Measurements from ENCODE around the gene LMBRD2. TPM values are rescaled to one million over a fixed set of nuclear protein-coding genes. Genes with fewer than 3 reads are reported as not detected.
A peak's percentile ranks its signal among the peaks of the same experiment; 100 is the strongest.

Gene LMBRD2
- total and polyA plus RNA-seq, 2 experiments from 2014 or later, result 4.4 to 6.2 TPM

DNA sequence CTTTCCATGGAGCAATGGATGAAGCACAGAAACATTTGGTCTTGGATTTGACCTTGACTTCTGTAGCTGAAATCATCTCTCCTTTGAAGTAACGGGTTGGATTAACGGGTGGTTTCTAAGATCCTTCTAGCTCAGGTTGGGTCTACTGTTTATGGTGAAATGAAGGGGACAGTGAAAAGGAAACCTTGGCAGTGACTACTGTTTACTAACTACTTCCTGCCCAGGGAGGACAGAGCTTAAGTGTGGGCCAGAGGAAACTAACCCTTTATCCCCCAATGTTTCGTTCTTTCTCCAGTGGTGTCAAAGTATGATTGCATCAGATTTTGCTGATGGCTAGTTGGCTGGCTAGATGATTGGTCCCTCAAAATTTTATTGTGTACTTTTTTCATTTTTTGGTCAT is 22.4 kb upstream of the LMBRD2 start:
- H3K4me3 Mint-ChIP-seq, result no peak overlapping the region
- Histone ChIP-seq H3K36me3 (ENCODE audit: insufficient read depth) (peaks cover 52% of the 10 kb centered on the region), H3K4me2 (no peak overlapping the region), H2AFZ (no peak overlapping the region), H3F3A (replicated peaks; ENCODE audit: low read depth) (no peaks in the 10 kb centered on the region), H4K20me1 (replicated peaks; ENCODE audit: insufficient read depth) (peaks cover 9% of the 10 kb centered on the region), H3K27ac (ENCODE audit: low read depth) (no peak overlapping the region), H3K4me3 (no peak overlapping the region), H3K9me2 (ENCODE audit: insufficient read depth) (no peaks in the 10 kb centered on the region), H3K27me3 (ENCODE audit: insufficient read depth) (no peaks in the 10 kb centered on the region), H3K4me1 (ENCODE audit: insufficient read depth) (no peaks in the 10 kb centered on the region), H3K79me2 (replicated peaks; ENCODE audit: insufficient read depth) (no peaks in the 10 kb centered on the region)
- H3K27me3 Mint-ChIP-seq (ENCODE audit: insufficient read depth, low read depth, poor library complexity), result no peaks in the 10 kb centered on the region
- H3K27ac Mint-ChIP-seq, result peak overlapping the region; percentile 86
- peaks cover 72% of the 10 kb centered on the region for H3K36me3 Mint-ChIP-seq (ENCODE audit: low read depth)
- no peaks in the 10 kb centered on the region for H3K4me1 Mint-ChIP-seq
- ATAC-seq, result no peak
- no peak for DNase-seq (ENCODE audit: low spot score)
- no peaks in the 10 kb centered on the region for H3K9me3 Mint-ChIP-seq
- TF ChIP-seq EZH2phosphoT487 (IDR thresholded peaks at IDR 0.05; ENCODE audit: unreplicated experiment) (no peak), NANOG (IDR thresholded peaks at IDR 0.05; ENCODE audit: borderline replicate concordance) (no peak), ZNF331 (CRISPR knock-in tag; IDR thresholded peaks at IDR 0.05; ENCODE audit: low read depth) (no peak), STAT1 (IDR thresholded peaks at IDR 0.05; ENCODE audit: unreplicated experiment) (no peak), ZNF462 (CRISPR knock-in tag; IDR thresholded peaks at IDR 0.05) (no peak), CREB1 (CRISPR knock-in tag; IDR thresholded peaks at IDR 0.05; ENCODE audit: low read depth) (no peak), REST (IDR thresholded peaks at IDR 0.05; ENCODE audit: unreplicated experiment) (no peak), EZH2 (IDR thresholded peaks at IDR 0.05; ENCODE audit: low read depth, unreplicated experiment) (no peak), POLR2AphosphoS5 (IDR thresholded peaks at IDR 0.05; ENCODE audit: low read depth) (no peak), JUNB (IDR thresholded peaks at IDR 0.05; ENCODE audit: unreplicated experiment) (no peak), ZNF114 (CRISPR knock-in tag; IDR thresholded peaks at IDR 0.05) (no peak)
- TF ChIP-seq, protein P1, sequence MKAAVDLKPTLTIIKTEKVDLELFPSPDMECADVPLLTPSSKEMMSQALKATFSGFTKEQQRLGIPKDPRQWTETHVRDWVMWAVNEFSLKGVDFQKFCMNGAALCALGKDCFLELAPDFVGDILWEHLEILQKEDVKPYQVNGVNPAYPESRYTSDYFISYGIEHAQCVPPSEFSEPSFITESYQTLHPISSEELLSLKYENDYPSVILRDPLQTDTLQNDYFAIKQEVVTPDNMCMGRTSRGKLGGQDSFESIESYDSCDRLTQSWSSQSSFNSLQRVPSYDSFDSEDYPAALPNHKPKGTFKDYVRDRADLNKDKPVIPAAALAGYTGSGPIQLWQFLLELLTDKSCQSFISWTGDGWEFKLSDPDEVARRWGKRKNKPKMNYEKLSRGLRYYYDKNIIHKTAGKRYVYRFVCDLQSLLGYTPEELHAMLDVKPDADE (IDR thresholded peaks at IDR 0.05), result no peak
- TF ChIP-seq, protein P2, sequence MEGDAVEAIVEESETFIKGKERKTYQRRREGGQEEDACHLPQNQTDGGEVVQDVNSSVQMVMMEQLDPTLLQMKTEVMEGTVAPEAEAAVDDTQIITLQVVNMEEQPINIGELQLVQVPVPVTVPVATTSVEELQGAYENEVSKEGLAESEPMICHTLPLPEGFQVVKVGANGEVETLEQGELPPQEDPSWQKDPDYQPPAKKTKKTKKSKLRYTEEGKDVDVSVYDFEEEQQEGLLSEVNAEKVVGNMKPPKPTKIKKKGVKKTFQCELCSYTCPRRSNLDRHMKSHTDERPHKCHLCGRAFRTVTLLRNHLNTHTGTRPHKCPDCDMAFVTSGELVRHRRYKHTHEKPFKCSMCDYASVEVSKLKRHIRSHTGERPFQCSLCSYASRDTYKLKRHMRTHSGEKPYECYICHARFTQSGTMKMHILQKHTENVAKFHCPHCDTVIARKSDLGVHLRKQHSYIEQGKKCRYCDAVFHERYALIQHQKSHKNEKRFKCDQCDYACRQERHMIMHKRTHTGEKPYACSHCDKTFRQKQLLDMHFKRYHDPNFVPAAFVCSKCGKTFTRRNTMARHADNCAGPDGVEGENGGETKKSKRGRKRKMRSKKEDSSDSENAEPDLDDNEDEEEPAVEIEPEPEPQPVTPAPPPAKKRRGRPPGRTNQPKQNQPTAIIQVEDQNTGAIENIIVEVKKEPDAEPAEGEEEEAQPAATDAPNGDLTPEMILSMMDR (conservative IDR thresholded peaks at IDR 0.05; ENCODE audit: low read depth in 2 of 2), result no peak
